GM18511 (cell line): ENCODE data around the gene BHMT2.

Source experiments
- ATAC-seq: cut with Tn5 transposase; IDR thresholded peaks from one replicate; pipeline ENCODE4 v1.9.1; 2021; ENCODE audit warnings: mild to moderate bottlenecking, moderate library complexity; ENCODE audit not compliant: unreplicated experiment

The BHMT2 gene

GRCh38 chr5:79119486-79119885, 49.9 kb downstream of the BHMT2 start:
- ATAC-seq = no peak

- no peak for ATAC-seq
Measured at GRCh38 chr5:79120221-79120620, 50.7 kb downstream of the BHMT2 start.

DNA sequence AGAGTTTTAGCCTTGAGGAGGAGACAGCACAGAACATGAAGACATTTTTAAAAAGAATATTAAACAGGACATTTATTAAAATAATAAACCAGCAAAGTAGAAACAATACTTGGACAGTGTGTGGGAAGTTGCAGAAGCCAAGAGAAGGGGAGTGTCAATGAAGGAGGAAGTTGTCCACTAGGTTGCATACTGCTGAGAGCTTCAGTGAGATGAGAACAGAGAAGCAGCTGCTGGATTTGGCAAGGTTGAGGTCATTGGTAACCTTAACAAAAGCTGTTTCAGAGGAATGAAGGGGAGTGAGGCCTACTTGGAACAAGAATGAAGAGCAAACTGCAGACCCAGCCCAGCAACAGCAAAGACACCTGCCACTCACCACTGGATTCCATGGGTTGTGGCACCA, 53.4 kb downstream of the BHMT2 start:
- no peak for ATAC-seq

DNA sequence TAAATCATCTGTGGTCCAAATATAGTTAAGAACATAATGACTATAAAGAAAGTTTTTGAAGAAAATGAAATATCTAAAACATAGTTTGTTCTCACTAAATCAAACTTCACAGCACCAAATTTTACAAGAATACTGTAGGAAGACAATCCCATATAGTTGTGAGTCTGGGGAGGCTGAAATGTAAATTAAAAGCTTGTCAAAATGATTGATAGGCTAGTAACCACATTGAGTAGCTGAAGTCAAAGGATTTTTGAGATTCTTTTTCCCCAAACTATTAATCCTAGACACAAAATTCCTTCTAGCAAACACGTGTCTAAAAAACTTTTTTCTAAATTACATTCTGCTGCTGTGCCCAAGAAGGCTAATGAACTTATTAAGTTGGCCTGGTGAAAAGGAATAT, 55.0 kb downstream of the BHMT2 start:
- no peak for ATAC-seq

GRCh38 chr5:79130781-79131180, 61.2 kb downstream of the BHMT2 start:
- ATAC-seq = no peak

GRCh38 chr5:79133121-79133656, 63.6 kb downstream of the BHMT2 start:
- ATAC-seq = no peak

DNA sequence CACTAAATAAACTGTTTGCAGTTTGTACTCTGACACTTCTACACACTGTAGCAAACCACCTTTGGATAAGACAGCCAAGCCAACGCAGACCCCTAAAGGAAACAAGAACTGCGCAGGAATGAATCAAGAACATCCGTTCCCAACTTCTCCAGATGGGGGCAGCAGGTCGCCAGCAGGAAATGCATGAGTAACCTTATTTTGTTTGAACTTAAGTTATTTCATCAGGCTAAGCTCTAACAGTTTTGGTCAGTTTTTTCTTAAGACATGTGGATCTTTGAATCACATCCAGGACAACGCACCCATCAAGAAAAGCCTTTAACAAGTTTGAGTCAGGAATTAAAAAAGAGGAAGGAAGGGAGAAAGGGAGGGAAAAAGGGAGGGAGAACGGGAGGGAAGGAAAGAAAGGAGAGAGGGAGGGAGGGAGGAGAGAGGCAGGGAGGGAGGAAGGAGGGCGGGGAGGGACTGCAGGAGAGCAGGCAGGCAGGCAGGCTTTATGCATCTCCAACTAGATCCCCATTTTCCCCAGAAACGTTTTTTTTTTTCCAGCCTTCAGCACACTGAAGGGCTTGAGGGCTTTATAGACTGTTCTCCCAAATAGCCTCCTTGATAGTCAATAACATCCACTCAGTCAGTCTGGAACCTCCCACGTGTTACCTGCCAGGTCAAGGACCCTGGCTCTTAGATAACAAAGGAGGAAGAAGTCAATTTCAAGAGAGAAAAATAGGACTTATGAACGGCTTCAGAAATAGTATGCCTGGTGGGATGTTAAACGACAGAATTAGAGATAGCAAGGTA, 64.3 kb downstream of the BHMT2 start:
- no peak for ATAC-seq

GRCh38 chr5:79135790-79136553, 66.4 kb downstream of the BHMT2 start:
- ATAC-seq = peak; percentile 58

DNA sequence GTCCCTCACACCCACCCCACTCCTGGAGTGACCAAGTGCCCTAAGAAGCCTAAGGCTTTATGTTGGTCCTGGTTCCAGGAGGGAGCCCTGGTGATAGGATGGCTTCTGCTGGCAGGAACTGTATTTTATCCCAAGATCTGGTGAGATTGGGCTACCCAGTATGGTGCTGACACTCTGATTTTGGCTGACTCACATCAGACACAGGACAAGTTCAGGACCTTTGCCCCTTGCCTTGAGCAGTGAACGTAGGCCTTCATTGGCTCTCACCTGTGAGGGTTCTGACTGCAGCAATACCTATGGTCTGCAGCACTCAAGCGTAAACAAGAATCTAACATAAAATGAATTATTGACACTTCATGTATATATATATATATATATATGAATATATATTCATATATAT, 67.1 kb downstream of the BHMT2 start:
- ATAC-seq = no peak
